Nephron (organoid): ENCODE measurements around the gene ARHGAP26.

ENCODE experiments used
- H3K27ac Mint-ChIP-seq, 3 experiments: 2 replicates each; pipeline ENCODE4 v1.8.0; 2020; ENCODE audit warnings: mixed read lengths in 3 of 3, mild to moderate bottlenecking in 2 of 3, moderate library complexity in 1 of 3
- H3K27me3 Mint-ChIP-seq: 2 replicates; pipeline ENCODE4 v1.8.0; 2021; ENCODE audit warnings: low read depth, mild to moderate bottlenecking, moderate library complexity, mixed read lengths
- H3K36me3 Mint-ChIP-seq: 2 replicates; pipeline ENCODE4 v1.8.0; 2020; ENCODE audit warnings: low read depth, mixed read lengths
- H3K4me1 Mint-ChIP-seq: 2 replicates; pipeline ENCODE4 v1.8.0; 2020; ENCODE audit warnings: mixed read lengths
- H3K4me3 Mint-ChIP-seq, 3 experiments: 2 replicates each; pipeline ENCODE4 v1.8.0; 2020; ENCODE audit warnings: mild to moderate bottlenecking in 3 of 3, mixed read lengths in 3 of 3, moderate library complexity in 2 of 3
- H3K9me3 Mint-ChIP-seq: 2 replicates; pipeline ENCODE4 v1.8.0; 2020; ENCODE audit warnings: mixed read lengths
- CTCF ChIP-seq, 3 experiments: fragments of 200-600 bp; sonication (generic); IDR thresholded peaks; one replicate each; pipeline ENCODE4 v1.5.0; 2021; ENCODE audit warnings: antibody characterized with exemption in 3 of 3; ENCODE audit not compliant: unreplicated experiment in 3 of 3

ARHGAP26 gene

GRCh38 chr5:143235423-143235822, 465.2 kb downstream of the ARHGAP26 start:
- no peaks in the 10 kb centered on the region for H3K36me3 Mint-ChIP-seq
- peaks cover 13% of the 10 kb centered on the region for H3K27me3 Mint-ChIP-seq
- TF ChIP-seq CTCF (IDR thresholded peaks at IDR 0.05; ENCODE audit: unreplicated experiment in 3 of 3) = no peak
- no peaks in the 10 kb centered on the region for H3K9me3 Mint-ChIP-seq
- H3K27ac Mint-ChIP-seq = no peak overlapping the region
- peaks cover 8% of the 10 kb centered on the region for H3K4me1 Mint-ChIP-seq
- H3K4me3 Mint-ChIP-seq = no peak overlapping the region

GRCh38 chr5:143236682-143237081, 466.5 kb downstream of the ARHGAP26 start:
- peaks cover 13% of the 10 kb centered on the region for H3K27me3 Mint-ChIP-seq
- no peak for TF ChIP-seq CTCF (IDR thresholded peaks at IDR 0.05; ENCODE audit: unreplicated experiment in 3 of 3)
- no peak overlapping the region for H3K4me3 Mint-ChIP-seq
- H3K27ac Mint-ChIP-seq = peak overlapping the region in 1 of 3 experiments; percentile 18
- peaks cover 4% of the 10 kb centered on the region for H3K4me1 Mint-ChIP-seq
- no peaks in the 10 kb centered on the region for H3K36me3 Mint-ChIP-seq
- H3K9me3 Mint-ChIP-seq = no peaks in the 10 kb centered on the region

- Mint-ChIP-seq H3K9me3 (no peaks in the 10 kb centered on the region), H3K4me1 (peaks cover 4% of the 10 kb centered on the region), H3K27ac (peak overlapping the region in 1 of 3 experiments; percentile 70), H3K4me3 (no peak overlapping the region), H3K36me3 (no peaks in the 10 kb centered on the region), H3K27me3 (peaks cover 13% of the 10 kb centered on the region)
- no peak for TF ChIP-seq CTCF (IDR thresholded peaks at IDR 0.05; ENCODE audit: unreplicated experiment in 3 of 3)
These were observed 467.5 kb downstream of the ARHGAP26 start for GRCh38 chr5:143237664-143238063.

GRCh38 chr5:143238620-143239019, 468.4 kb downstream of the ARHGAP26 start:
- no peak overlapping the region for H3K4me3 Mint-ChIP-seq
- peaks cover 1% of the 10 kb centered on the region for H3K4me1 Mint-ChIP-seq
- no peaks in the 10 kb centered on the region for H3K36me3 Mint-ChIP-seq
- no peak for TF ChIP-seq CTCF (IDR thresholded peaks at IDR 0.05; ENCODE audit: unreplicated experiment in 3 of 3)
- H3K27ac Mint-ChIP-seq = no peak overlapping the region
- H3K27me3 Mint-ChIP-seq = peaks cover 10% of the 10 kb centered on the region
- H3K9me3 Mint-ChIP-seq = no peaks in the 10 kb centered on the region

GRCh38 chr5:143239882-143240518, 469.8 kb downstream of the ARHGAP26 start:
- H3K4me3 Mint-ChIP-seq = no peak overlapping the region

More at GRCh38 chr5:143239882-143240518, 469.8 kb downstream of the ARHGAP26 start:
- no peak for TF ChIP-seq CTCF (IDR thresholded peaks at IDR 0.05; ENCODE audit: unreplicated experiment in 3 of 3)
- peaks cover 14% of the 10 kb centered on the region for H3K4me1 Mint-ChIP-seq
- peaks cover 3% of the 10 kb centered on the region for H3K9me3 Mint-ChIP-seq
- H3K36me3 Mint-ChIP-seq = no peaks in the 10 kb centered on the region
- no peak overlapping the region for H3K27ac Mint-ChIP-seq
- peaks cover 10% of the 10 kb centered on the region for H3K27me3 Mint-ChIP-seq
